B cell (primary cell): ENCODE data around the gene IL1RAPL1.

Source experiments
- EZH2 ChIP-seq: IDR thresholded peaks from 2 replicates; pipeline ENCODE4 v1.6.1; 2012; ENCODE audit warnings: borderline replicate concordance, low read depth, mild to moderate bottlenecking, moderate library complexity, low read length; ENCODE audit not compliant: insufficient read depth, poor library complexity, severe bottlenecking
- TF ChIP-seq, protein P1 (sequence below): fragments of 200-600 bp; IDR thresholded peaks from one replicate; pipeline ENCODE4 v1.8.0; 2022; ENCODE audit warnings: antibody characterized with exemption, mild to moderate bottlenecking

DNA sequence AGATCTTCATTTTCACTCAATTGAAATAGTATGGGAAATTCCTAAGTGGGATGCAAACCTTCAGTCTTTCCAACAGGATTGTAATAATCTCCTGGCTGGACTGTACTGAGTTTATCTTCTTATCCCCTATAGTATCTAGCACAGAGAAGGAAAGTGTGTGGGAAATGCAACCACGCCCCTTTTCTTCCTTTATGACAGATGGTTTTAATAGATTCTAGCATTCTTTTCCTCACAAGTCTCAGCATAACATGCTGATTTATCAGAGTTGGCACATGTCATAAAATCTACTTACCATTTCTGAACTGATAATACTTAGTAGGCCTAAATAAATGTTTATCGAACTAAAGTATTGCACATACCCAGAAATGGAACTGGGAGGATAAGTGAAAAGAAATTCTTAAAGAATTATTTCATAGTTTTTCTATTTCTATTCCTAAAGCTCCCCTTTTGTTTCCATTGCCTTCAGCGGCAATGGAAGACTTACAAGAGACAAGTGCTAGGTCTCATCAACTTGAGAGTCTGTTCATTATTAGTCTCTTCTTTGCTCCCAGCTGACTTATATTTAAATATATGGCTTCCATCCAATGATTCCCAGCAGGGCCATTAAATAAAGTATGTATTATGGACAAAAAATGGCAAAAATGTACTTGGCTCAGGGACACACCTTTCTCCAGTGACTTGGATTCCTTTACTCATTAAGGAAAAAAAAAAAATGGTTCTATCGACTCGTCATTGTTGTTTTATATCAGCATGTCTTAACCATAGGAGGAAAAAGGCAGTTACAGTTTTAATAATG lies 484.5 kb downstream of the IL1RAPL1 start:
- TF ChIP-seq, protein P1, sequence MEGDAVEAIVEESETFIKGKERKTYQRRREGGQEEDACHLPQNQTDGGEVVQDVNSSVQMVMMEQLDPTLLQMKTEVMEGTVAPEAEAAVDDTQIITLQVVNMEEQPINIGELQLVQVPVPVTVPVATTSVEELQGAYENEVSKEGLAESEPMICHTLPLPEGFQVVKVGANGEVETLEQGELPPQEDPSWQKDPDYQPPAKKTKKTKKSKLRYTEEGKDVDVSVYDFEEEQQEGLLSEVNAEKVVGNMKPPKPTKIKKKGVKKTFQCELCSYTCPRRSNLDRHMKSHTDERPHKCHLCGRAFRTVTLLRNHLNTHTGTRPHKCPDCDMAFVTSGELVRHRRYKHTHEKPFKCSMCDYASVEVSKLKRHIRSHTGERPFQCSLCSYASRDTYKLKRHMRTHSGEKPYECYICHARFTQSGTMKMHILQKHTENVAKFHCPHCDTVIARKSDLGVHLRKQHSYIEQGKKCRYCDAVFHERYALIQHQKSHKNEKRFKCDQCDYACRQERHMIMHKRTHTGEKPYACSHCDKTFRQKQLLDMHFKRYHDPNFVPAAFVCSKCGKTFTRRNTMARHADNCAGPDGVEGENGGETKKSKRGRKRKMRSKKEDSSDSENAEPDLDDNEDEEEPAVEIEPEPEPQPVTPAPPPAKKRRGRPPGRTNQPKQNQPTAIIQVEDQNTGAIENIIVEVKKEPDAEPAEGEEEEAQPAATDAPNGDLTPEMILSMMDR, result no peak
- no peak for TF ChIP-seq EZH2
